Astrocyte (in vitro differentiated cells and primary cell): ENCODE data around the gene DNAH14. TPM values are rescaled to one million over a fixed set of nuclear protein-coding genes. Genes with fewer than 3 reads are reported as not detected.

Experiments used
- DNase-seq: peaks from one replicate; pipeline ENCODE4 v3.0.0-alpha.2; 2010; ENCODE audit warnings: low read depth
- FAIRE-seq: peaks from 2 replicates; lab custom pipeline; 2011; peaks lifted over from hg19 to GRCh38; lab: Jason Lieb, UNC
- H2AFZ ChIP-seq: 2 replicates; pipeline ENCODE4 v1.6.0; 2012; ENCODE audit warnings: low read depth, low read length, inconsistent platforms
- H3K27ac ChIP-seq: 2 replicates; pipeline ENCODE4 v1.5.1; 2011; ENCODE audit warnings: low read depth, low read length, inconsistent platforms
- H3K27me3 ChIP-seq: 2 replicates; pipeline ENCODE4 v1.6.0; 2011; ENCODE audit warnings: low read length, inconsistent platforms; ENCODE audit not compliant: insufficient read depth
- H3K36me3 ChIP-seq: 2 replicates; pipeline ENCODE4 v1.5.1; 2011; ENCODE audit warnings: low read length, inconsistent platforms; ENCODE audit not compliant: insufficient read depth
- H3K4me1 ChIP-seq: 2 replicates; pipeline ENCODE4 v1.5.1; 2011; ENCODE audit warnings: low read length, inconsistent platforms; ENCODE audit not compliant: insufficient read depth
- H3K4me2 ChIP-seq: 2 replicates; pipeline ENCODE4 v1.6.0; 2012; ENCODE audit warnings: low read length, inconsistent platforms
- H3K4me3 ChIP-seq: 2 replicates; pipeline ENCODE4 v1.5.1; 2011; ENCODE audit warnings: low read depth, mild to moderate bottlenecking, low read length, inconsistent platforms; ENCODE audit not compliant: insufficient read depth
- H3K79me2 ChIP-seq: 2 replicates; pipeline ENCODE4 v1.6.0; 2012; ENCODE audit warnings: mild to moderate bottlenecking, low read length, inconsistent platforms; ENCODE audit not compliant: insufficient read depth
- H3K9ac ChIP-seq: 2 replicates; pipeline ENCODE4 v1.6.0; 2012; ENCODE audit warnings: mild to moderate bottlenecking, low read length, inconsistent platforms
- H3K9me3 ChIP-seq: 2 replicates; pipeline ENCODE4 v1.5.1; 2012; ENCODE audit warnings: low read depth, mild to moderate bottlenecking, low read length, inconsistent platforms; ENCODE audit not compliant: insufficient read depth
- H4K20me1 ChIP-seq: 2 replicates; pipeline ENCODE4 v1.6.0; 2012; ENCODE audit warnings: low read length, inconsistent platforms; ENCODE audit not compliant: insufficient read depth
- H3K27ac Mint-ChIP-seq: one replicate; pipeline ENCODE4 v1.8.0; 2021; ENCODE audit warnings: mild to moderate bottlenecking, mixed read lengths; ENCODE audit not compliant: unreplicated experiment
- H3K27me3 Mint-ChIP-seq: one replicate; pipeline ENCODE4 v1.8.0; 2021; ENCODE audit warnings: low read depth, mixed read lengths; ENCODE audit not compliant: unreplicated experiment
- H3K36me3 Mint-ChIP-seq: one replicate; pipeline ENCODE4 v1.8.0; 2021; ENCODE audit warnings: low read depth, mixed read lengths; ENCODE audit not compliant: unreplicated experiment
- H3K4me1 Mint-ChIP-seq: one replicate; pipeline ENCODE4 v1.8.0; 2021; ENCODE audit warnings: low read depth, mixed read lengths; ENCODE audit not compliant: unreplicated experiment
- H3K4me3 Mint-ChIP-seq: one replicate; pipeline ENCODE4 v1.8.0; 2021; ENCODE audit warnings: mild to moderate bottlenecking, moderate library complexity, mixed read lengths; ENCODE audit not compliant: unreplicated experiment
- H3K9me3 Mint-ChIP-seq: one replicate; pipeline ENCODE4 v1.8.0; 2021; ENCODE audit warnings: mild to moderate bottlenecking, mixed read lengths; ENCODE audit not compliant: unreplicated experiment
- EZH2 ChIP-seq: IDR thresholded peaks from 2 replicates; pipeline ENCODE4 v1.6.1; 2012; ENCODE audit warnings: mild to moderate bottlenecking, low read length, inconsistent platforms; ENCODE audit not compliant: insufficient read depth
- total RNA-seq: library from RNA; stranded (reverse); gene quantifications from 2 replicates; pipeline ENCODE4 v1.2.1, GENCODE V29; 2021
- TF ChIP-seq, protein P1 (sequence below): IDR thresholded peaks from 2 replicates; pipeline ENCODE4 v1.5.1; 2011; ENCODE audit warnings: low read depth, mild to moderate bottlenecking, inconsistent platforms, low read length, moderate library complexity; ENCODE audit not compliant: insufficient read depth

DNAH14 gene
- total RNA-seq, 1 donor from 2014 or later: 21.2 TPM

DNA sequence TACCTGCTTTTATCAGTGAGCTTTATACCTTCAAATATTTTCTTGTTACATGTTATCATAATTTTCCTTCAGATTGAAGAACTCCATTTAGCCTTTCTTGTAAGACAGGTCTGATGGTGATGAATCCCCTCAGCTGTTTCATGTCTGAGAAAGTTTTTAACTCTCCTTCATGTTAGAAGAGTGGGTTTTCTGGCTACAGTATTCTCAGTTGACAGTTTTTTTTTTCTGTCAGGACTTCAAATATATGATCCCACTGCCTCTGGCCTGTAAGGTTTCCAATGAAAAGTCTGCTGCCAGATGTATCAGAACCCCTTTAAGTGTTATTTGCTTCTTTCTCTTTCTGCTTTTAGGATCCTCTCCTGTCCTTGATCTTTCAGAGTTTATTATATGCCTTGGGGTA is 250.2 kb downstream of the DNAH14 start:
- DNase-seq (no peak), FAIRE-seq (no peak)
- Mint-ChIP-seq H3K9me3 (peaks cover 27% of the 10 kb centered on the region), H3K27me3 (no peaks in the 10 kb centered on the region), H3K36me3 (peaks cover 19% of the 10 kb centered on the region), H3K4me1 (no peaks in the 10 kb centered on the region), H3K27ac (no peak overlapping the region), H3K4me3 (no peak overlapping the region)
- Histone ChIP-seq H3K4me1 (no peaks in the 10 kb centered on the region), H3K27me3 (no peaks in the 10 kb centered on the region), H3K4me2 (no peak overlapping the region), H3K4me3 (no peak overlapping the region), H3K9me3 (peaks cover 11% of the 10 kb centered on the region), H3K27ac (no peak overlapping the region), H2AFZ (no peak overlapping the region), H3K79me2 (no peaks in the 10 kb centered on the region), H3K36me3 (no peaks in the 10 kb centered on the region), H4K20me1 (no peaks in the 10 kb centered on the region), H3K9ac (no peak overlapping the region)
- TF ChIP-seq, protein P1, sequence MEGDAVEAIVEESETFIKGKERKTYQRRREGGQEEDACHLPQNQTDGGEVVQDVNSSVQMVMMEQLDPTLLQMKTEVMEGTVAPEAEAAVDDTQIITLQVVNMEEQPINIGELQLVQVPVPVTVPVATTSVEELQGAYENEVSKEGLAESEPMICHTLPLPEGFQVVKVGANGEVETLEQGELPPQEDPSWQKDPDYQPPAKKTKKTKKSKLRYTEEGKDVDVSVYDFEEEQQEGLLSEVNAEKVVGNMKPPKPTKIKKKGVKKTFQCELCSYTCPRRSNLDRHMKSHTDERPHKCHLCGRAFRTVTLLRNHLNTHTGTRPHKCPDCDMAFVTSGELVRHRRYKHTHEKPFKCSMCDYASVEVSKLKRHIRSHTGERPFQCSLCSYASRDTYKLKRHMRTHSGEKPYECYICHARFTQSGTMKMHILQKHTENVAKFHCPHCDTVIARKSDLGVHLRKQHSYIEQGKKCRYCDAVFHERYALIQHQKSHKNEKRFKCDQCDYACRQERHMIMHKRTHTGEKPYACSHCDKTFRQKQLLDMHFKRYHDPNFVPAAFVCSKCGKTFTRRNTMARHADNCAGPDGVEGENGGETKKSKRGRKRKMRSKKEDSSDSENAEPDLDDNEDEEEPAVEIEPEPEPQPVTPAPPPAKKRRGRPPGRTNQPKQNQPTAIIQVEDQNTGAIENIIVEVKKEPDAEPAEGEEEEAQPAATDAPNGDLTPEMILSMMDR: no peak
- no peak for TF ChIP-seq EZH2

GRCh38 chr1:225182716-225183115 is 253.2 kb downstream of the DNAH14 start:
- Histone ChIP-seq H3K27ac (no peak overlapping the region), H2AFZ (no peak overlapping the region), H3K4me3 (no peak overlapping the region), H3K9ac (no peak overlapping the region), H4K20me1 (no peaks in the 10 kb centered on the region), H3K79me2 (no peaks in the 10 kb centered on the region), H3K36me3 (no peaks in the 10 kb centered on the region), H3K4me2 (no peak overlapping the region), H3K9me3 (peaks cover 7% of the 10 kb centered on the region), H3K27me3 (no peaks in the 10 kb centered on the region), H3K4me1 (no peaks in the 10 kb centered on the region)
- Mint-ChIP-seq H3K27me3 (no peaks in the 10 kb centered on the region), H3K27ac (no peak overlapping the region), H3K4me3 (no peak overlapping the region), H3K36me3 (peaks cover 11% of the 10 kb centered on the region), H3K9me3 (peaks cover 20% of the 10 kb centered on the region), H3K4me1 (no peaks in the 10 kb centered on the region)
- TF ChIP-seq, protein P1: no peak
- TF ChIP-seq EZH2: no peak
- DNase-seq: no peak
- FAIRE-seq: no peak

- Histone ChIP-seq H3K9ac (no peak overlapping the region), H3K4me1 (no peaks in the 10 kb centered on the region), H3K4me2 (no peak overlapping the region), H4K20me1 (no peaks in the 10 kb centered on the region), H3K9me3 (no peaks in the 10 kb centered on the region), H3K27me3 (no peaks in the 10 kb centered on the region), H3K79me2 (no peaks in the 10 kb centered on the region), H3K4me3 (no peak overlapping the region), H3K36me3 (no peaks in the 10 kb centered on the region), H3K27ac (no peak overlapping the region), H2AFZ (no peak overlapping the region)
- H3K27me3 Mint-ChIP-seq: no peaks in the 10 kb centered on the region
- H3K4me3 Mint-ChIP-seq: no peak overlapping the region
- H3K9me3 Mint-ChIP-seq: peaks cover 8% of the 10 kb centered on the region
- no peak for DNase-seq
- no peaks in the 10 kb centered on the region for H3K4me1 Mint-ChIP-seq
- no peaks in the 10 kb centered on the region for H3K36me3 Mint-ChIP-seq
- no peak overlapping the region for H3K27ac Mint-ChIP-seq
- FAIRE-seq: no peak
- TF ChIP-seq, protein P1: no peak
- TF ChIP-seq EZH2: no peak
Observed at GRCh38 chr1:225191199-225191753, 261.8 kb downstream of the DNAH14 start.
